Measurements from ENCODE around the gene NUBP2.

NUBP2 gene, protein sequence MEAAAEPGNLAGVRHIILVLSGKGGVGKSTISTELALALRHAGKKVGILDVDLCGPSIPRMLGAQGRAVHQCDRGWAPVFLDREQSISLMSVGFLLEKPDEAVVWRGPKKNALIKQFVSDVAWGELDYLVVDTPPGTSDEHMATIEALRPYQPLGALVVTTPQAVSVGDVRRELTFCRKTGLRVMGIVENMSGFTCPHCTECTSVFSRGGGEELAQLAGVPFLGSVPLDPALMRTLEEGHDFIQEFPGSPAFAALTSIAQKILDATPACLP

GRCh38 chr16:1782408-1783264, at the start of gene NUBP2, which contains the start of gene SPSB3:
TSS of gene NUBP2 (plus strand) at chr16:1782960. CDS start at chr16:1783021, 61 bp downstream.
TSS of gene SPSB3 (minus strand) at chr16:1782571. CDS start at chr16:1781483, 1,088 bp downstream.
- DNase-seq = peak; percentile 99

DNA sequence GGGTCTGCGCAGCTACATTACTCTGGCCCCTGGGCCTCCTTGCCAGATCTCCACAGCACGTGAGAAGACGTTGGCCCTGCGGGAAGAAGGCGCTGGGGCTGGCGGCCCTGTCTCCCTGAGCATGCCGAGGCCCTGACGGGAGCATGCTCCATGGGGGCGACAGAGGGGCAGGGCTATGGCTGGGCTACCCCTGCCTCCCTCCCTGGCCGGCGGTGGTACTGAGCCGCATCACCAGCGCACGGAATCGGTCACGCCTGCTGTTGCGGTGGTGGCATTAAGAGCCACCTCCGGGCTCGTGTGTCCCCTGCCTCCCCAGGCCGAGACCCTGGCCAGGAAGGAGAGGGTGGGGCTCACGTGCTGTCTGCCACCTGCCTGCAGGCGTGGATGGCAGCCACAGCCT, 48.6 kb upstream of the NUBP2 start:
- DNase-seq = no peak

DNA sequence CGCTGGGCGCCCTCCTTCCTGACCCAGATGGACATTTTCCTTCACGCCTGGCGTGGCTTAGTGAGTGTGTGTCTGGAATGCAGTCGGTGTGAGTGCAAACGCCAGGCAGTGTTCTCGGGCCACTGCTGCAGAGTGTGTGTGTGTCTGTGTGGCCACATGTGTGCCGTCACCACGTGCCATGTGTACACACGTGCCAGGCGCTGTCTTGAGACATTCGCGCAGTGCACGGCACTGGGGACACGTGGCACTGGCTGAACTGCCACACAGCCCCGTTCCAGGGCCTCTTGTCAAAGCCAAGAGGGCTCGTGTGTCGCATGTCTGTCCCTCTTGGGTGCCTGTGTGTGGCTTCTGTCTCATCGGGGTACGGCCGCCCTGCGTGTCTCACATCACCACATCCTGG, 47.9 kb upstream of the NUBP2 start:
- DNase-seq = no peak

- DNase-seq = no peak
Observed at GRCh38 chr16:1740234-1740633, 42.5 kb upstream of the NUBP2 start.

DNA sequence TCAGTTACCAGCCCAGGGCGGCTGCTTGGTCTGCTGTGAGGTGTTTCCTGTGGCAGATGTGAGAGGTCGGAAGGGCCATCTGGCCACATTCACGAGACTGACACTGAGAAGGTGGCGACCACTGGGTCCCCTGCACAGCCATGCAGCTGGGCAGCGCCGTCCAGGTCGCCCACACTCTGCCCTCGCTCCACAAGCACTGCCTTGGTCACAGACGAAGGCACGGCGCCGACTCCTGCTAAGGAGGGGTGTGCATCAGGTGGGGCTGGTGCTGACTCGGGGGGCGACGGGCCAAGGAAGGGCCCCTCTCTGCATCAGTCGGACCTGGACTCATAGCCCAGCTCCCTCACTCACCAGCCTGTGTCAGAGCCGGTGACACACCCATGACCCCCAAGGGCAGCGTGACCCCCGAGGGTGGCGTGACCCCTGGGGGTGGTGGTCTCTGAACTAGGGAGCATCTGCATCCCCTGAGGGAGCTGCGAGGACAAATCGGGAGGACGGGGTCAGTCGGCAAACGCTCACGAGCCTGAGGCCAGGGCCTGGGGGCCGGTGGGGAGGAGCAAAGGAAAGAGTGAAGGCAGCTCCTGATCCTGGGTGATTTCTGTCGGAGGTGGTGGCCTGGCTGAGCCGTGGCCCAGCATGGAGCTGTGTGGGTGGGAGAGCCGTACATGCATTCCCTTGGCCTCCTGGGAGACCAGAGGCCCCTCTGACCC, 41.8 kb upstream of the NUBP2 start:
- DNase-seq = no peak

DNA sequence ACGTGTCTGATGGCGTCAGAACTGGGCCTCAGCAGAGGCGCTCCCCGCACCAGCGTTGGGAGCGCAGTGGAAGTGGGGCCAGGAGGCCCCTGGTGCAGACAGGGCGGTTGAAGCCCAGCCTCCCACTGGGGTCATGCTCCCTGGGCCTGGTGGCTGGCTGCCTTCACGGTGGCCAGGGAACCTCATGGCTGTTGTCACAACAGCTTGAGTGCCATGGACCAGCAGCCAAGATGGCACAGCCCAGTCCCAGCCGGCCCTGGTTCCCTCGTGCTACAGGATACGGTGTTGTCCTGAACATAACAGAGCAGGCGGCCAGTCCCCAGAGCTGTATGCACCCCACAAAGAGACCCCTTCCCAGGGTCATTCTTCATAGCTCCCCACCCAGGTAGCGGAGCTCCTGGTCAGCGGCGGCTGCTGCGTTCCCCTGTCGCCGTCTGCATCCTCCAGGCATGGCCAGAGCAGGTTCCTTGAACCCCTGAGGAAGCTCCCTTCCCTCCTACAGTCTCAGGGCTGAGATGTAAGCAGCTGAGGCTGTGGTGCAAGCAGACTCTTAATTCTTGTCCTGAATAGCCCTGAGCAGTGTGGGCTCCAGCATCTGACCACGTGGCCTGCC, 41.1 kb upstream of the NUBP2 start:
- DNase-seq = no peak

- no peak for DNase-seq
Observed at GRCh38 chr16:1743376-1744337, 39.1 kb upstream of the NUBP2 start.

DNA sequence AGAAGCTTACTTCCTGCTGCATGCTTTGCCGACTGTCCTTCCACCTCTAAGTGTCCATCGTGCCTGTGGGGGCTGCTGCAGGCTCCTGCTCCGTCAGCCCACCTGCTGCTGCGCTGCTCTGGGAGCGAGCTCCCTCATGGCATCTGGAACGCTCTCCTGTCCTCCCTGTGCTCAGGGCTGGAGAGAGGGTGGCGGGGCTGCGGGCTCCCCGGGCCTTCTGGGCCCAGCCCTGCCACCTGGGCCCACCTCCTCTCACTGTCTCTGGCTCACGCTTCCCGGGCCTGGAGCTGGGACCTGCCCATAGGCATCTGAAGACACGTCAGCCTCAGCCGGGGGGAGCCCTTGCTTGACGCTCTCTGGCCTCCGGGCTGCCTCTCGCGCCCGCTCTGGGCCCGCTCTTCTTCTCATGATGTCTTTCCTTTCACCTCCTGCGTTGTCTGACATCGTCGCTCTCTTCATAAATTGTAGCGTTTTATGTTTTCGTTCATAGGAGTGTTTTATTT, 38.4 kb upstream of the NUBP2 start:
- no peak for DNase-seq

DNA sequence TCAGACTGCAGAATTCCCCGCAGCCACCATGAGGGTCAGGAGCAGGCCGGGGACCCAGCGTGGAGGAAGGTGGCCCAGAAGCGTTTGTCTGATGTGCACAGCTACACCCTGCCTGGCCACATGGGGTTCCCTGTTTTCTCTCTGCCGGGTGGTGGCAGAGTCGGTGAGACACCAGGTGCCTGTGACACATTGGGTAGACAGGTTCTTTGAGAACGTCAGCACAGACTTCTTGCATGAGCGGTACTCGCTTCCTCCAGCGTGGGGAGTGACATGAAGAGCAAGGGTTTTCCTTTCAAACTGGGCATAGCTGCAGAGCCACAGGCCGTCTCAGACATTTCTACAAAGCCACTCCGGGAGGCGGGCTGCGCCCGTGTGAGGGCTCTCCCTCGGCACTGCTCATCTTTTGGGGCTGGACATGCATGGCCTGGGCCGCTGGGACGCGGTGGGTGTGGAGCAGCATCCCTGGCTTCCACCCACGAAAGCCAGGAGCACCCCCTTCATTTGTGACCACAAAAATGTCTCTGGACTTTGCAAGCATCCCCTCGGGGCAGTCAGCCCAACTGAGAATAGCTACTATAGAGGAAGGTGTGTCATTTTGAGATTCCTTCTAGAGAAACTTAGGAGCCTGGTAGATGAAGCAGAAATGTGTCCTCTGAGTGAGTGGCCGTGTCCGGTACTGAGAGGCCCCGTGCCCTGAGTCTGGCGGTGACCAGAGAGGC, 37.4 kb upstream of the NUBP2 start:
- DNase-seq = no peak

GRCh38 chr16:1745900-1746692, 36.7 kb upstream of the NUBP2 start:
- DNase-seq = no peak

DNA sequence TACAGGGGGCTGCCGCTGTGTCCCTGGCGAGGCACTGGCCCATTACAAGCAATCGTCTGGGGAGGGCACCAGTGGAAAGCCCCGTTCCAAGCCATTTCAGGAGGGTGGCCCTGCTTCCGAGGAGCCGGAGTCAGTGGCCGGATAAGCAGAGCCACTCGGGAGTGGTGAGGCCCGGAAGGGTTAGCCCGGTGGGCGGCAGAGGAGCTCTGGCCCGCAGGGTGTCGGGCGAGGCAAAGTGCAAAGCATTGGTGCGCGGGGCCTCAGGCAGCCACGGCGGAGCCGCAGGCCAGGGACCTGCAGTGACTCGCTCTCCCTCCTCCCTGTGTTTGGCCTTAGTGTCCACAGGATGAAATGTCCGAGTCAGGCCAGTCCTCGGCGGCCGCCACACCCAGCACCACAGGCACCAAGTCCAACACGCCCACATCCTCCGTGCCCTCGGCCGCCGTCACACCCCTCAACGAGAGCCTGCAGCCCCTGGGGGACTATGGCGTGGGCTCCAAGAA, 36.0 kb upstream of the NUBP2 start:
- DNase-seq = no peak

- no peak for DNase-seq
Observed at GRCh38 chr16:1747934-1748333, 34.8 kb upstream of the NUBP2 start.

DNA sequence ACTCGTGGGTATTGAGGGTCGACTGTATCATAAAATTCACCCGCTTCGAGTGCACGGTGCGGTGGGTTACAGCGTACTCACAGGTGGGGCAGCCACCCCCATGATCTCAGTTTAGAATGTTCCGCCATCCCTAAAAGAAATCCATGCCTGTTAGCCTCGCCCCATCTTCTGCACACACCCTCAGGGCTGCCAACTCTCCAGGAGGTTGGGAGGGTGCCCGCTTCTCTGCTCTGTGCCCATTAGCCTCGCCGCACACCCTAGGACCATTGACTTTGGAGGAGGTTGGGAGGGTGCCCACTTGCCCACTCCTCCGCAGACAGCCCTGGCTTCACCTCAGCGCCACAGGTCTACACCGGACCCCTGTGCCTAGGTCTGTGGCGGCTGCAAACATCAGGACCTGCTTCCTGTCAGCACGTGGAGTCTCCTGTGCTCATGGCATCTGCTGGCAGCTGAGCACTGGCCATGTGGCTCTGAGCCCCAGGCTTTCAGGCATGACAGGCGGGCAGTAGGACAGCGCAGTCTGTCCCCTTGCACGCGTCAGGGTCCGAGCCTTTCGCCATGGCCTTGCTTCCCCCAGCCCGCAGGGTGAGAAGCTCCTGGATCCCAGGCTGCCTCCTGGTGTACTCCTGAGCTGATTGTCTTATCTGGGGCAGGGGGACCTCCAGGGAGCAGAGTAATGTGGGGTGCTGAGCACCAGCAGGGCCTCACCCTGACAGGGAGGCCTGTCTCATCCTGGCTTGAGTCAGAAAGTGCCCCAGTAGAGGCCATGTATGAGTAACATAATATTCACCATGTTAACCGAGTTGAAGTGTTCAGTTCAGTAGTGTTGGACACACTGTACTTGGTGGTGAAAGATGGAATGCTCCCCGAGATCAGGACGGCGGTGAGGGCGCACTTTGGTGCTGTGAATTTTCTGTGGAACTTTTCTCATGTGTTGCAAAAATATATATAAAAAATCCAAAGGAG, 33.3 kb upstream of the NUBP2 start:
- no peak for DNase-seq

- no peak for DNase-seq
Observed at GRCh38 chr16:1751946-1752345, 30.8 kb upstream of the NUBP2 start.

DNA sequence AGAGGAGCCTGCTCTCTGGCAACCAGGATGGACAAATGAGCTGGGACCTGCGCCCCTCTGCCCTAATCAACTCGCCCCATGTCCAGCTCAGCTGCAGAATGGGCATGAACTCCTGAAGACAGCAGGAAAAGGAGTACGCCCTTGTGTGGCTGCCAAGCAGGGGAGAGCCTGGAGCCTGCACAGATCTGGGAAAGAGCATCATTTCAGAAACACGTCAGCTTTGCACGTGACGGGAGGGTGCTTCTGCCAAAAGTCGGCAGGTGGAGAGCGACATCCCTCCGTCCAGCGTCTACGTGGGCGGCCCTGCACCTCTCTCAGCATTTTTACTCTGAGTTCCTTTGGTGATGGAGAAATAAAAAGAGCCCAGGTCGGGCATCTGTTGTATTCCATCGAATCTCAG, 29.9 kb upstream of the NUBP2 start:
- DNase-seq = no peak

GRCh38 chr16:1754204-1754603, 28.6 kb upstream of the NUBP2 start:
- no peak for DNase-seq

DNA sequence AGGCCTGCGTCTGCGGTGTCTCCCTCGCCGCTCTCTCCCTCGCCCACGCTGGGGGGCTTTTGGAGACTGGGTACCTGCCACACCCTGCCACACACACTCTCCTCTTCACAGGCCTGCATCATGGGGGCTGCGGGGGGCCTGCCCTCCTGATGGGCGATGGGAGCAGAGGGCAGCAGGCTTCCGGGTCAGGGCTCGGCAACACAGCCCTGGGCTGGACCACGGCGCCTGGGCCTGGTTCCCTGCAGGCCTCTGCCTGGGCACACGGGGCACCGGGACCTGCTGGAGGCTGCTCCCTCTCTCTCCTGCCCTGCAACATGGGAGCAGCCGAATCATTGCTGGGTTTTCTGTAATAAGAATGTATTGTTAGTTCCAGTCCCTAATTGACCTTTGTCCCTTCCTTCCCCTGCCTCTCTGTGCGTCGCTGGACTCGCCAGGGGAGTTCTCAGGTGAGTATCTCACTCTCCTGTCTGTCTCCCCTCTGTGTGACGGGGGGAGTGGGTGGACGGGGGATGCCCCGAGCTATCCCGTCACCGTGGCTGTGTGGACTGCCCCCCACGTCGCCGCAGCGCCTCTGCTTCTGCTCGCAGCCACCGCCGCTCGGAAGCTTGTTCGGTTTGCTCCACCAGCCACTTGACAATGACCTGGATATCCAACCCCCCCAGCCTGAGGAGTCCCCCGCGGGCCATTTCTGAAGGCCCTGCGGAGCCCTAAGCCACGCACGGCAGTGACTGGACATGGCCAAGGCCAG, 24.9 kb upstream of the NUBP2 start:
- no peak for DNase-seq

DNA sequence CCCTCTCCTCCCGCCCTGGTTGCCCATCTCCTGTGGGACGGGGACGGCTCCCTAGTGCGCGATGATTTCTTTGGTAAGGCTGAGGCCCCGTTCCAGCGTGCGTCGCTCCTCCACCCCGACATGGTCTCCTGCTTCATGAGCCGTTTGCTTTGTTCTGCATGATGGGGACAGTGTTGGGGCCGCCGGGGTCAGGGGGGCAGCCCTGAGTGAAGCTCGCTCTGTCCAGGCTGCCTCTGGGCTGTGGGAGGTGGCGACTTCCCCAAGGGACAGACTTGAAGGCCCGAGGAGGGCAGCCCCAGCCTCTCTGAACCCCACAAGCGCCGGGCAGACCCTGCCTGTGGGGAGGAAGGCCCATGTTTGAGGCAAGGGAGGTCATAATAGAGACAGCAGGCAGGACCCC, 23.8 kb upstream of the NUBP2 start:
- no peak for DNase-seq
